Colonic mucosa (tissue), 4 donors: ENCODE data around the gene FLRT2. TPM values are rescaled to one million over a fixed set of nuclear protein-coding genes. Genes with fewer than 3 reads are reported as not detected.

ENCODE experiments used
- DNase-seq: peaks from one replicate; pipeline ENCODE4 v3.0.0-alpha.2; 2020
- H3K27ac ChIP-seq: fragments of 200-600 bp; one replicate; pipeline ENCODE4 v1.8.0; 2021
- H3K27me3 ChIP-seq: fragments of 200-600 bp; one replicate; pipeline ENCODE4 v1.8.0; 2021
- H3K36me3 ChIP-seq: fragments of 200-600 bp; one replicate; pipeline ENCODE4 v1.8.0; 2021
- H3K4me1 ChIP-seq: fragments of 200-600 bp; one replicate; pipeline ENCODE4 v1.8.0; 2021; ENCODE audit warnings: mild to moderate bottlenecking
- H3K4me3 ChIP-seq: fragments of 200-600 bp; one replicate; pipeline ENCODE4 v1.8.0; 2021
- H3K9ac ChIP-seq, 2 donors: one replicate each; pipeline ENCODE4 v1.7.0; 2013; ENCODE audit warnings: control low read depth in 2 of 2, low read depth in 2 of 2, low read length in 2 of 2
- H3K9me3 ChIP-seq: fragments of 200-600 bp; one replicate; pipeline ENCODE4 v1.8.0; 2021
- CTCF ChIP-seq: fragments of 200-600 bp; IDR thresholded peaks from one replicate; pipeline ENCODE4 v1.8.0; 2022; ENCODE audit warnings: antibody characterized with exemption, mild to moderate bottlenecking
- intact Hi-C: fragments of 100-400 bp; cut with DNase I; formaldehyde crosslinking; loops from one replicate; pipeline ENCODE4 v1.14.1; 2022
- total RNA-seq, 2 donors: library from RNA; stranded (reverse); fragmentation: NEBNext Ultra II Directional in 1 of 2; extraction: Animal tissue kit (Norgen Biotek cat#: 25700) in 1 of 2; gene quantifications; one replicate each; pipeline ENCODE4 v1.2.1, GENCODE V29; 2021
- donor health status: healthy.
- donor health status: DM: no; HTN: no; CAD: no.
- donor health status: DM: no; HTN: no; CAD: no.

FLRT2 gene
- total RNA-seq, 2 donors from 2014 or later: 2.1 to 3.0 TPM

GRCh38 chr14:85531141-85531586 lies 1.2 kb downstream of the FLRT2 start:
- intact Hi-C loops: no loop called here
- no peaks in the 10 kb centered on the region for H3K27me3 ChIP-seq
- H3K9me3 ChIP-seq: no peaks in the 10 kb centered on the region
- H3K4me1 ChIP-seq: no peaks in the 10 kb centered on the region
- DNase-seq: peak; percentile 27
- H3K36me3 ChIP-seq: no peaks in the 10 kb centered on the region
- H3K4me3 ChIP-seq: peak overlapping the region; percentile 5
- no peak for TF ChIP-seq CTCF
- no peak overlapping the region for H3K27ac ChIP-seq
- H3K9ac ChIP-seq: peak overlapping the region in 1 of 2 donors; percentile 34

DNA sequence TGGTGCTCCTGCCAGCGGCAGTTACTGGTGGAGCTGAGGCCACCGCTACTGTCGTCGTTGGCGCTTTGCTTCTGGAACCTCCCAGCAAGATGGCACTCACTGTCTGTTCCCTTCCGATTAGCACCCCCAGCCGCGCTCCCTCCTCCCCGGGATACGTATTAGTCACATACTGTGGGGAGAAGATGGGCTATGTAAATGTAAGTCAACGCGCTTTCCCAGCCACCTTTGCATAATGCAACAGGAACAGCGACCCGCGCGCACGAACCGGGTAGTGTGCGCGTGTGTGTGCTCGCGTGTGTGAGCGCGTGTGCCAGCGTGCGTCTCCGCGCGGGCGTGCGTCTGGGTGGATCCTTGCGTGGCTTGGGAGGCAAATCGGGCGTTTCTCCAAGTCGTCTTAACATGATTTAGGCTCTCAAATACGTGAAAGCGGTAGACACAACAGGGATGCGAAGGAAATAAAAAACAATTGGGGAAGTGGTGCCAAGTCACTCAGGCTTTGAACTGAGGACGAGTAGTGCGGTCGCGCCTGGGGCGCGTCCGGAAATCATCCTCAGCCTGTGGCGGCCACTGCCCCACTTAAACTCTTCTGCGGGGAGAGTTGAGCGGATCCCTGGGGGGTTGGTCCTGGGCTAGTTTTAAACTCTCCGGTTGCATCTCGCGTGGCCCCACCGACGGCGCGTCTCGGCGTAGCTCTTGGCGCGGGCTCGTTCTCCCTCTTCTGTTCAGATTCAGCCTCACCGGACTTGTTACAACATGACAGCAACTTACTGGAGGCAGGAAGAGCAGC lies 1.8 kb downstream of the FLRT2 start:
- H3K27me3 ChIP-seq: no peaks in the 10 kb centered on the region
- peak overlapping the region; percentile 5 for H3K4me3 ChIP-seq
- intact Hi-C loops: no loop called here
- no peak overlapping the region for H3K27ac ChIP-seq
- DNase-seq: peak; percentile 44
- TF ChIP-seq CTCF: no peak
- no peaks in the 10 kb centered on the region for H3K4me1 ChIP-seq
- H3K9me3 ChIP-seq: no peaks in the 10 kb centered on the region
- no peaks in the 10 kb centered on the region for H3K36me3 ChIP-seq
- peak overlapping the region; percentile 24 to 34 for H3K9ac ChIP-seq

- H3K36me3 ChIP-seq: no peaks in the 10 kb centered on the region
- intact Hi-C loops: no loop called here
- H3K4me1 ChIP-seq: no peaks in the 10 kb centered on the region
- H3K27me3 ChIP-seq: no peaks in the 10 kb centered on the region
- peak overlapping the region; percentile 24 for H3K4me3 ChIP-seq
- TF ChIP-seq CTCF: no peak
- no peak for DNase-seq
- H3K9ac ChIP-seq: no peak overlapping the region
- no peaks in the 10 kb centered on the region for H3K9me3 ChIP-seq
- no peak overlapping the region for H3K27ac ChIP-seq
These were observed 2.6 kb downstream of the FLRT2 start for GRCh38 chr14:85532374-85533022.

- Histone ChIP-seq H3K27me3 (no peaks in the 10 kb centered on the region), H3K27ac (no peak overlapping the region), H3K36me3 (no peaks in the 10 kb centered on the region), H3K4me1 (no peaks in the 10 kb centered on the region), H3K9ac (no peak overlapping the region), H3K4me3 (peak overlapping the region; percentile 24), H3K9me3 (no peaks in the 10 kb centered on the region)
- intact Hi-C loops: no loop called here
- DNase-seq: peak; percentile 37
- TF ChIP-seq CTCF: no peak
These were observed 3.3 kb downstream of the FLRT2 start for GRCh38 chr14:85533023-85533860.

DNA sequence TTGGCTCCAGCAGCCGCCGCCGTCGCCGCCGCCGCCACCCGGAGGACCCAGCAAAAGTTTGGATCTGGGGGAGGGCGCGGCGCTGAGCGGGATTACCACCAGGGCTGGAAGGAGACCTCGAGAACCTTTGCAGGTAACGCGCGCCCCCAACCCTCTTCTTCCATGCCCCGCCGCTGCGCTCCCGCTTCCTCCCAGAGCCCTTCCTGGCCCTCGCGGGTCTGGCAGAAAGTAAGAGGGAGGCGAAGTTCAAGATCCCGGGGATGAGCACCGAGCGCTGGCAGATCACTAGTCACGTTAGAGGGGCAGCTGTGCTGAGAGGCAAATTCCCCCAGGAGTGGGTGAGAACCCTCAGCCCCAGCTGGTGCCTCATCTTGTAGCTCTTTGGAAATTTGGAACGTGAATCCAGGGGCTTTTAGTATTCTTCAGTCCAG lies 3.9 kb downstream of the FLRT2 start:
- H3K27ac ChIP-seq: no peak overlapping the region
- intact Hi-C loops: no loop called here
- peak overlapping the region; percentile 19 for H3K4me3 ChIP-seq
- peak overlapping the region in 1 of 2 donors; percentile 19 for H3K9ac ChIP-seq
- H3K36me3 ChIP-seq: no peaks in the 10 kb centered on the region
- H3K27me3 ChIP-seq: no peaks in the 10 kb centered on the region
- H3K9me3 ChIP-seq: no peaks in the 10 kb centered on the region
- no peaks in the 10 kb centered on the region for H3K4me1 ChIP-seq
- no peak for TF ChIP-seq CTCF
- DNase-seq: no peak
